ENCODE measurements around the gene DXO. TPM values are rescaled to one million over a fixed set of nuclear protein-coding genes. Genes with fewer than 3 reads are reported as not detected.
A peak's percentile ranks its signal among the peaks of the same experiment; 100 is the strongest.

The DXO gene
- total and polyA plus RNA-seq, 2 of the 13 experiments (the other 11 are each of a cell fraction or from before 2014, with no cell fraction given), result 18.6 to 26.2 TPM

- TF ChIP-seq ZSCAN22 (CRISPR knock-in tag; IDR thresholded peaks at IDR 0.05), result no peak
- TF ChIP-seq GATAD2A (CRISPR knock-in tag; IDR thresholded peaks at IDR 0.05), result no peak
- TF ChIP-seq ZNF839 (CRISPR knock-in tag; IDR thresholded peaks at IDR 0.05; ENCODE audit: borderline replicate concordance), result 0 out of 2 replicates have a peak, but pooled peaks have one; percentile 33
- peak; percentile 69 for TF ChIP-seq NR2F6 (IDR thresholded peaks at IDR 0.05)
- TF ChIP-seq NR2F6 (CRISPR knock-in tag; IDR thresholded peaks at IDR 0.05), result peak; percentile 53; the same call in 1 of the 2 replicates
- no peak; the same call in 1 of the 2 replicates for TF ChIP-seq ZNF619 (CRISPR knock-in tag; IDR thresholded peaks at IDR 0.05)
- 0 out of 2 replicates have a peak, but pooled peaks have one; percentile 30 for TF ChIP-seq BRD4 (CRISPR knock-in tag; IDR thresholded peaks at IDR 0.05)
- TF ChIP-seq NR2C2 (CRISPR knock-in tag; IDR thresholded peaks at IDR 0.05; ENCODE audit: borderline replicate concordance), result peak; percentile 73
- TF ChIP-seq ZNF576 (CRISPR knock-in tag; IDR thresholded peaks at IDR 0.05), result no peak
- TF ChIP-seq MXD4 (CRISPR knock-in tag; IDR thresholded peaks at IDR 0.05), result no peak
- TF ChIP-seq ARNT2 (CRISPR knock-in tag; IDR thresholded peaks at IDR 0.05; ENCODE audit: low read depth), result no peak
- TF ChIP-seq XBP1 (CRISPR knock-in tag; IDR thresholded peaks at IDR 0.05), result no peak
- peak; percentile 57 for TF ChIP-seq ZNF18 (CRISPR knock-in tag; IDR thresholded peaks at IDR 0.05; ENCODE audit: insufficient replicate concordance)
- no peak for TF ChIP-seq ZNF256 (CRISPR knock-in tag; conservative IDR thresholded peaks at IDR 0.05)
- no peak for TF ChIP-seq RERE (CRISPR knock-in tag; IDR thresholded peaks at IDR 0.05; ENCODE audit: low read depth)
- 0 out of 2 replicates have a peak, but pooled peaks have one; percentile 5 for TF ChIP-seq BORCS8-MEF2B (CRISPR knock-in tag; IDR thresholded peaks at IDR 0.05)
- 0 out of 2 replicates have a peak, but pooled peaks have one; percentile 50 for TF ChIP-seq ZNF232 (CRISPR knock-in tag; IDR thresholded peaks at IDR 0.05; ENCODE audit: borderline replicate concordance)
- no peak for TF ChIP-seq ZMAT5 (CRISPR knock-in tag; IDR thresholded peaks at IDR 0.05; ENCODE audit: borderline replicate concordance, low read depth)
- no peak for TF ChIP-seq FOXM1 (CRISPR knock-in tag; IDR thresholded peaks at IDR 0.05)
- no peak for TF ChIP-seq MBNL3 (CRISPR knock-in tag; conservative IDR thresholded peaks at IDR 0.05)
- no peak for TF ChIP-seq ZNF280B (CRISPR knock-in tag; IDR thresholded peaks at IDR 0.05; ENCODE audit: borderline replicate concordance)
- TF ChIP-seq MLLT10 (CRISPR knock-in tag; IDR thresholded peaks at IDR 0.05), result no peak
Observed at GRCh38 chr6:31947070-31947675, 24.8 kb downstream of the DXO start (continued).

Data from HepG2 (cell line).